Naive thymus-derived CD4-positive, alpha-beta T cell (primary cell): ENCODE data around the gene CBLB. TPM values are rescaled to one million over a fixed set of nuclear protein-coding genes. Genes with fewer than 3 reads are reported as not detected.
A peak's percentile ranks its signal among the peaks of the same experiment; 100 is the strongest.
"Not testable (repeated sequence)": the region's sequence is repeated elsewhere in the genome, so short reads cannot be mapped to it uniquely, and the experiment has no call there.

Source experiments
- ATAC-seq: fragments of 150-1000 bp; cut with Tn5 transposase; 2 replicates; pipeline ENCODE4 v1.10.0; 2021; ENCODE audit warnings: mild to moderate bottlenecking, moderate library complexity
- CTCF ChIA-PET: fragments of 350-600 bp; sonication (Branson Sonifier 250); formaldehyde crosslinking; loops from one replicate; lab custom pipeline; 2021; ENCODE audit warnings: antibody characterized with exemption; lab: Charles Lee
- POLR2A ChIA-PET: fragments of 350-600 bp; sonication (Branson Sonifier 250); formaldehyde crosslinking; loops from one replicate; lab custom pipeline; 2021; ENCODE audit warnings: antibody characterized with exemption, inconsistent platforms; lab: Charles Lee
- DNase-seq, 9 donors: peaks; one replicate each; pipeline versions ENCODE4 v3.0.0 to v3.0.0-alpha.2; 2020 to 2022; ENCODE audit warnings: mixed read lengths in 1 of 9
- H3K27ac ChIP-seq: one replicate; pipeline ENCODE4 v1.7.0; 2013; ENCODE audit warnings: mild to moderate bottlenecking, low read depth, low read length, moderate library complexity
- H3K27me3 ChIP-seq, 2 donors: one replicate each; pipeline ENCODE4 v1.7.0; 2013; ENCODE audit warnings: low read length in 2 of 2, mild to moderate bottlenecking in 2 of 2, moderate library complexity in 2 of 2; ENCODE audit not compliant: control insufficient read depth in 2 of 2, insufficient read depth in 2 of 2
- H3K36me3 ChIP-seq, 3 experiments: 1 replicate in 2 of 3; 2 replicates in 1 of 3; pipeline ENCODE4 v1.7.0; 2013; ENCODE audit warnings: low read length in 3 of 3, mild to moderate bottlenecking in 3 of 3, moderate library complexity in 1 of 3; ENCODE audit not compliant: insufficient read depth in 3 of 3, control insufficient read depth in 2 of 3
- H3K4me1 ChIP-seq, 2 donors: one replicate each; pipeline ENCODE4 v1.7.0; 2013; ENCODE audit warnings: low read length in 2 of 2, mild to moderate bottlenecking in 2 of 2, moderate library complexity in 1 of 2; ENCODE audit not compliant: control insufficient read depth in 2 of 2, insufficient read depth in 2 of 2
- H3K4me3 ChIP-seq: 2 replicates; pipeline ENCODE4 v1.7.0; 2013; ENCODE audit warnings: mild to moderate bottlenecking, low read length
- H3K9me3 ChIP-seq, 3 experiments: 1 replicate in 2 of 3; 2 replicates in 1 of 3; pipeline ENCODE4 v1.7.0; 2013; ENCODE audit warnings: low read length in 3 of 3; ENCODE audit not compliant: control insufficient read depth in 2 of 3
- H3K27ac Mint-ChIP-seq, 9 donors: one replicate each; pipeline ENCODE4 v1.8.0; 2020 to 2022; ENCODE audit warnings: mixed read lengths in 9 of 9, mild to moderate bottlenecking in 8 of 9, moderate library complexity in 5 of 9, inconsistent platforms in 2 of 9
- H3K27me3 Mint-ChIP-seq, 5 donors: one replicate each; pipeline ENCODE4 v1.8.0; 2021 to 2022; ENCODE audit warnings: mixed read lengths in 5 of 5, mild to moderate bottlenecking in 1 of 5
- H3K36me3 Mint-ChIP-seq, 5 donors: one replicate each; pipeline ENCODE4 v1.8.0; 2020 to 2022; ENCODE audit warnings: mixed read lengths in 5 of 5, mild to moderate bottlenecking in 3 of 5, inconsistent platforms in 1 of 5
- H3K4me1 Mint-ChIP-seq, 7 donors: one replicate each; pipeline ENCODE4 v1.8.0; 2020 to 2022; ENCODE audit warnings: mixed read lengths in 7 of 7, mild to moderate bottlenecking in 3 of 7, inconsistent platforms in 1 of 7
- H3K4me3 Mint-ChIP-seq, 10 donors: one replicate each; pipeline ENCODE4 v1.8.0; 2020 to 2022; ENCODE audit warnings: mild to moderate bottlenecking in 10 of 10, mixed read lengths in 10 of 10, moderate library complexity in 6 of 10, inconsistent platforms in 2 of 10
- H3K9me3 Mint-ChIP-seq, 11 donors: one replicate each; pipeline ENCODE4 v1.8.0; 2020 to 2022; ENCODE audit warnings: mixed read lengths in 11 of 11, mild to moderate bottlenecking in 4 of 11, inconsistent platforms in 1 of 11, moderate library complexity in 1 of 11
- intact Hi-C, 2 donors: fragments of 100-400 bp; cut with micrococcal nuclease; formaldehyde crosslinking; loops; one replicate each; pipeline ENCODE4 v1.15.1; 2023
- polyA plus RNA-seq, 2 donors: library from polyadenylated mRNA; unstranded; fragments of 300-500 nt; fragmentation: Illumina TruSeq; gene quantifications; one replicate each; pipeline ENCODE4 v1.2.3, GENCODE V29; 2021
- total RNA-seq, 6 experiments: library from RNA in 5 of 6; stranded (reverse) in 5 of 6; gene quantifications; 1 replicate in 5 of 6; 2 replicates in 1 of 6; pipeline ENCODE4 v1.2.3 and lab custom pipeline; 2021 to 2026

CBLB gene
- total and polyA plus RNA-seq, 7 experiments from 2014 or later: 22.4 to 135 (median 97.8) TPM

GRCh38 chr3:105765308-105765639 is 103.5 kb downstream of the CBLB start:
- DNase-seq (no peak), ATAC-seq (no peak)
- Mint-ChIP-seq H3K27ac (peak overlapping the region; percentile 76 to 90 (median 86)), H3K36me3 (peaks cover 34 to 72% (median 39%) of the 10 kb centered on the region in 5 donors), H3K9me3 (peaks cover 8 to 33% (median 18%) of the 10 kb centered on the region in 11 donors), H3K4me1 (peaks cover 43 to 89% (median 76%) of the 10 kb centered on the region in 7 donors), H3K27me3 (no peaks in the 10 kb centered on the region), H3K4me3 (peak overlapping the region in 9 of 10 donors; percentile 16 to 80 (median 61))
- Histone ChIP-seq H3K36me3 (peaks cover 0 to 8% (median 4%) of the 10 kb centered on the region in 3 experiments), H3K27ac (peak overlapping the region; percentile 12), H3K27me3 (no peaks in the 10 kb centered on the region), H3K9me3 (peaks cover 0 to 9% (median 0%) of the 10 kb centered on the region in 3 experiments), H3K4me1 (peaks cover 40 to 51% of the 10 kb centered on the region in 2 donors), H3K4me3 (no peak overlapping the region)
- ChIA-PET CTCF (interaction anchor here (0.6 to 1.0 kb wide), 2 partner anchors 51 to 97 kb away, joined by 3 read pairs; no protein-coding TSS in a partner anchor), POLR2A (interaction anchor here (0.8 to 1.2 kb wide), 2 partner anchors 102 to 104 kb away, joined by 3 to 5 read pairs; partner anchors contain the start of gene CBLB)
- intact Hi-C loops: loop anchor here in 1 of 2 donors (5.0 kb wide), 1 partner anchor 37 kb away; no protein-coding TSS in a partner anchor

- intact Hi-C loops: loop anchor here (1.0 to 5.0 kb wide), 2 partner anchors 11 to 38 kb away; no protein-coding TSS in a partner anchor
- DNase-seq (peak in 7 of 9 donors; percentile 22 to 75 (median 56)), ATAC-seq (peak; percentile 71)
- Mint-ChIP-seq H3K9me3 (peaks cover 8 to 29% (median 18%) of the 10 kb centered on the region in 11 donors), H3K27me3 (no peaks in the 10 kb centered on the region), H3K4me1 (peaks cover 42 to 88% (median 75%) of the 10 kb centered on the region in 7 donors), H3K27ac (peak overlapping the region; percentile 63 to 90 (median 86)), H3K36me3 (peaks cover 34 to 70% (median 38%) of the 10 kb centered on the region in 5 donors), H3K4me3 (peak overlapping the region in 9 of 10 donors; percentile 14 to 75 (median 61))
- Histone ChIP-seq H3K27me3 (no peaks in the 10 kb centered on the region), H3K4me1 (peaks cover 40 to 55% of the 10 kb centered on the region in 2 donors), H3K27ac (peak overlapping the region; percentile 47), H3K4me3 (no peak overlapping the region), H3K36me3 (peaks cover 0 to 9% (median 4%) of the 10 kb centered on the region in 3 experiments), H3K9me3 (peaks cover 0 to 9% (median 0%) of the 10 kb centered on the region in 3 experiments)
- CTCF ChIA-PET: interaction anchor here (0.6 kb wide), 1 partner anchor 98 kb away, joined by 3 read pairs; no protein-coding TSS in a partner anchor
- POLR2A ChIA-PET: interaction anchor here (0.8 to 1.2 kb wide), 2 partner anchors 103 to 105 kb away, joined by 3 to 5 read pairs; partner anchors contain the start of gene CBLB
Observed at GRCh38 chr3:105764378-105765307, 104.2 kb downstream of the CBLB start.

GRCh38 chr3:105763659-105764036 is 105.2 kb downstream of the CBLB start:
- Histone ChIP-seq H3K4me3 (no peak overlapping the region), H3K27ac (no peak overlapping the region), H3K36me3 (peaks cover 0 to 19% (median 4%) of the 10 kb centered on the region in 3 experiments), H3K4me1 (peaks cover 39 to 56% of the 10 kb centered on the region in 2 donors), H3K9me3 (peaks cover 0 to 18% (median 0%) of the 10 kb centered on the region in 3 experiments), H3K27me3 (no peaks in the 10 kb centered on the region)
- peaks cover 8 to 36% (median 21%) of the 10 kb centered on the region in 11 donors for H3K9me3 Mint-ChIP-seq
- ATAC-seq (no peak), DNase-seq (no peak)
- H3K4me3 Mint-ChIP-seq: peak overlapping the region in 2 of 10 donors; percentile 26 to 50
- CTCF ChIA-PET: no interaction called here
- H3K4me1 Mint-ChIP-seq: peaks cover 43 to 89% (median 75%) of the 10 kb centered on the region in 7 donors
- peak overlapping the region in 8 of 9 donors; percentile 39 to 90 (median 79) for H3K27ac Mint-ChIP-seq
- H3K27me3 Mint-ChIP-seq: no peaks in the 10 kb centered on the region
- intact Hi-C loops: loop anchor here (1.0 kb wide), 1 partner anchor 10 kb away; no protein-coding TSS in a partner anchor
- H3K36me3 Mint-ChIP-seq: peaks cover 29 to 70% (median 40%) of the 10 kb centered on the region in 5 donors
- POLR2A ChIA-PET: no interaction called here

- ATAC-seq: no peak
- no peak for DNase-seq
- Mint-ChIP-seq H3K4me1 (peaks cover 39 to 86% (median 74%) of the 10 kb centered on the region in 7 donors), H3K4me3 (peak overlapping the region in 2 of 10 donors; percentile 17 to 26), H3K9me3 (peaks cover 8 to 40% (median 25%) of the 10 kb centered on the region in 11 donors), H3K27ac (peak overlapping the region; percentile 45 to 90 (median 79)), H3K27me3 (no peaks in the 10 kb centered on the region), H3K36me3 (peaks cover 26 to 72% (median 38%) of the 10 kb centered on the region in 5 donors)
- Histone ChIP-seq H3K9me3 (peaks cover 0 to 22% (median 0%) of the 10 kb centered on the region in 3 experiments), H3K4me3 (no peak overlapping the region), H3K36me3 (peaks cover 0 to 24% (median 4%) of the 10 kb centered on the region in 3 experiments), H3K4me1 (peaks cover 32 to 49% of the 10 kb centered on the region in 2 donors), H3K27me3 (no peaks in the 10 kb centered on the region), H3K27ac (no peak overlapping the region)
- ChIA-PET CTCF (no interaction called here), POLR2A (no interaction called here)
- intact Hi-C loops: no loop called here
Observed at GRCh38 chr3:105762749-105763658, 105.8 kb downstream of the CBLB start.

- peaks cover 27 to 43% of the 10 kb centered on the region in 2 donors for H3K4me1 ChIP-seq
- H3K27ac ChIP-seq, H3K4me3 ChIP-seq, ATAC-seq, intact Hi-C loops, CTCF ChIA-PET, DNase-seq, POLR2A ChIA-PET, H3K27me3 Mint-ChIP-seq, H3K27me3 ChIP-seq, H3K4me3 Mint-ChIP-seq: not testable (repeated sequence)
- H3K36me3 ChIP-seq: peaks cover 0 to 24% (median 4%) of the 10 kb centered on the region in 3 experiments
- Mint-ChIP-seq H3K36me3 (peaks cover 26 to 77% (median 41%) of the 10 kb centered on the region in 5 donors), H3K9me3 (peaks cover 8 to 43% (median 25%) of the 10 kb centered on the region in 11 donors), H3K4me1 (peaks cover 34 to 86% (median 72%) of the 10 kb centered on the region in 7 donors), H3K27ac (peak overlapping the region in 6 of 9 donors; percentile 45 to 86 (median 57))
- peaks cover 0 to 22% (median 0%) of the 10 kb centered on the region in 3 experiments for H3K9me3 ChIP-seq
Observed at GRCh38 chr3:105762214-105762613, 106.6 kb downstream of the CBLB start.
